GM12874 (cell line): ENCODE data around the gene ANXA2R.

Experiments
- TF ChIP-seq, protein P1 (sequence below): IDR thresholded peaks from 2 replicates; pipeline ENCODE4 v1.5.1; 2011; ENCODE audit warnings: low read depth, mild to moderate bottlenecking, control low read depth, low read length, moderate library complexity; ENCODE audit not compliant: insufficient read depth

The ANXA2R gene

DNA sequence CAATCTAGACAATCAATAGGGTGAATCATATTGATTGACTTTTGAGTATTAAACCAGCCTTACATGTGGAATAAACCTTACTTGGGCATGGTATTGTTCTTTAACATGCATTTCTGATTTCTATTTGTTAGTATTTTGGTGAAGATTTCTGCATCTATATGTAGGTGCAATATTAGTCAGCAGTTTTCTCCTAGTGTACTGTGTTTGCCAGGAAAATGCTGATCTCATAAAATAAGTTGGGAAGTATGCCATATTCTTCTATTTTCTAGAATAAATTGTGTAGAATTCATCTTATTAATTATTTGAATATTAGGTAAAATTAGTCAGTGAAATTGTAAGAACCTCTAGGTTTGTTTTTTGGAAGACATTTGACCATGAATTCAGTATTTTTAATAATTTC is 38.4 kb downstream of the ANXA2R start:
- TF ChIP-seq, protein P1, sequence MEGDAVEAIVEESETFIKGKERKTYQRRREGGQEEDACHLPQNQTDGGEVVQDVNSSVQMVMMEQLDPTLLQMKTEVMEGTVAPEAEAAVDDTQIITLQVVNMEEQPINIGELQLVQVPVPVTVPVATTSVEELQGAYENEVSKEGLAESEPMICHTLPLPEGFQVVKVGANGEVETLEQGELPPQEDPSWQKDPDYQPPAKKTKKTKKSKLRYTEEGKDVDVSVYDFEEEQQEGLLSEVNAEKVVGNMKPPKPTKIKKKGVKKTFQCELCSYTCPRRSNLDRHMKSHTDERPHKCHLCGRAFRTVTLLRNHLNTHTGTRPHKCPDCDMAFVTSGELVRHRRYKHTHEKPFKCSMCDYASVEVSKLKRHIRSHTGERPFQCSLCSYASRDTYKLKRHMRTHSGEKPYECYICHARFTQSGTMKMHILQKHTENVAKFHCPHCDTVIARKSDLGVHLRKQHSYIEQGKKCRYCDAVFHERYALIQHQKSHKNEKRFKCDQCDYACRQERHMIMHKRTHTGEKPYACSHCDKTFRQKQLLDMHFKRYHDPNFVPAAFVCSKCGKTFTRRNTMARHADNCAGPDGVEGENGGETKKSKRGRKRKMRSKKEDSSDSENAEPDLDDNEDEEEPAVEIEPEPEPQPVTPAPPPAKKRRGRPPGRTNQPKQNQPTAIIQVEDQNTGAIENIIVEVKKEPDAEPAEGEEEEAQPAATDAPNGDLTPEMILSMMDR: no peak

DNA sequence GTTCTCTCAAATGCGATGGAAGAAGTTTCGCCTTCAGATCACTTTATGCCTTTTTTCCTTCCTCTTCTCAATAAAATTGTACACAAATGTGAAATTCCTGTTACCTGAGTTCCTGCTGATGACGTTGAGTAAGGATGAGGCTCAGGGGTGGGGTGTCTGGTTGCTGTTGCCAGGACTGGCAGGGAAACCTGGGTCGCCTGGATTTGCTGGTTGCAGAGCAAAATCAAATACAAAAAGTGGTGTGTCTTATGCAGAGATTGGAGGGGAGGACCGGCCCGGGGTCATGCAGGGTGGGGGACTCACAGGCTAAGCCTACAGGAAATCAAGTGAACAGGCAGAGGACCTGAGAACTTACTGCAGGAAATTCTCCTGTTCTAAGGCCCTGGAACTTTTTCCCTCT is 39.2 kb downstream of the ANXA2R start:
- TF ChIP-seq, protein P1: no peak

DNA sequence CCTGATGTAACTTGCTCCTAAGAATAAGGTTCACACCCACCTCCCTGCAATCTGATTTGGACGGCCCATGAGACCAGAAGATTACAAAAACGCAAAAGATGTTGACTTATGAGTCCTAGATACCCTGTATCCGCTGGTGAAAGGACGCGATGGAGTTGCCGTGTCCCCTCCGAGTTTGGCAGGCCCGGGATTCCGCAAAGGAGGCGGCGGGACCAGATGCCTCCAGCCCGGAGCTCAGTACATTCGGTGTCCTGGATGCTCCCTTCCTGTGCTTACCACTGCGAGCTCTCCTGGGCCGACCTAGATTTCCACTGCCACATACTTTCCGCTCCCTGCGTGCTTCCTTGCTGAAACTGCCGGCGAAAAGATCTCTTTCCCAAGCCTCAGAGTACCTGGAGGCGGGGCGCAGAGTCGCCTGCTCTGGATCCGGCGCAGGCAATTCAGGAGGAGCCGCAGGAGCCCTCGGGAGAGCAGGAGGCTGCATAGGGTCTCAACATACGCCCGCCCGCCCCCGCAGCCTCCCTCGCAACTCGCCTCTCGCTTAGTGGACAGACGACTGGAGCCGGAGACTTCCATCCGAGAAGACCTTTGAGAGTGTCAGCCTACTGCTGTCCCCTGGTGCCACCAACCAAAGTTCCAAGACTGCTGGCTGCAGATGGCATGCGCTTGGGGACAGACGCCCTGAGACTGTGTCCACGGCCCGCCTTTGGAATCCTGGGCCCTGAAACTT is 39.8 kb downstream of the ANXA2R start:
- TF ChIP-seq, protein P1: no peak

DNA sequence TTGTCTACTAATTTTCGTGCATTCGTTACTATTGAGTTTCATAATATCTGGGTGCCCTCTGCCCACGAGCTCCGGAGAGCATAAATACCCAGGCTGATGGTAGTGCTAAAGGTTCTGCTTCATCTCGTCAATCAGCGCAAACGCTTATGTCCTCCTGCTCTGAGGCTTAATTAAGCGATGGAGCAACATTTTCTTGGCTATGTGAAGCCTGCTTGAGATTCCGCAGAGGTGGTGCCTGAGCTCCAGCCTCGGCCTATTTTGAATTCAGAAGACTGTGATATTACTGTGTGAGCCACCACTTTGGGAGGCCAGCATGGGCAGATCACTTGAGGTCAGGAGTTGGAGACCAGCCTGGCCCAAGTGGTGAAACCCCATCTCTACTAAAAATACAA is 44.8 kb downstream of the ANXA2R start:
- TF ChIP-seq, protein P1: no peak

DNA sequence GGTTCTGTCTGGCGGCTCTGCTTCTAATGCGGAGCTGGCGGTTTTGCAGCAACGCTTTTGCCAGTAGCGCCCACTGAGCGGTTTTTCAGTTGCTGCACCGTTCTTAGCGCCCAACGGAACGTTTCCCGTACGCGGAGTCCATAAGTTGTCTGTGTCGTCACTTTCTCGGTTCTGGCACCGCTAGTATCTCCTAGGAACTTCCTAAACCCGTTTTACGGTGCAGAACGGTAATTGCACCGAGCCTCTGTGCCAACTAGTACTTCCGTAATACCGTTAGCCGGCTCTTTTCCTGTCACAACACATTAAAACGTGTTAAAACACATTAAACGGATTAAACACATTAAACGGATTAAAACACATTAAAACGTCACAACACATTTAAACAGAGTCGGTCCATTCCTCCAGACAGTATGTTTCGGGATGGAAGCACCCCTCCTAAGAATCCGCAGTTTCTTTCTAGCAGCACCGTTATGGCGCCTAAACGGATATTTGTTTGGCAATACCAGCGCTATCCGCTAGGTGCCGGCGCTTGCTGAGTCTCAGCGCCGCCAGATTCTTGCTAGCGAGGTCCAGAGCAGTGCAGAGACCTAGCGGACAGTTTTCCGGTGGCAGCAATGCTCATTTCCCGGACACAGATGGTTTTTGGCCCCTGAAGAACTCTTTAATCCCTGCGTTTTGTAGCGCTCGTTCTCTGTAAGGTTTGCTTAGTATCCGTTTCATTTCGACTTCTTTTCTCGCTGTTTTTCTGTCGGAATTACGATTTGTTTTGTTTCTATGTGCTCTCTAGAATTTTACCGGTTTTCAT is 45.4 kb downstream of the ANXA2R start:
- TF ChIP-seq, protein P1: peak; percentile 80

DNA sequence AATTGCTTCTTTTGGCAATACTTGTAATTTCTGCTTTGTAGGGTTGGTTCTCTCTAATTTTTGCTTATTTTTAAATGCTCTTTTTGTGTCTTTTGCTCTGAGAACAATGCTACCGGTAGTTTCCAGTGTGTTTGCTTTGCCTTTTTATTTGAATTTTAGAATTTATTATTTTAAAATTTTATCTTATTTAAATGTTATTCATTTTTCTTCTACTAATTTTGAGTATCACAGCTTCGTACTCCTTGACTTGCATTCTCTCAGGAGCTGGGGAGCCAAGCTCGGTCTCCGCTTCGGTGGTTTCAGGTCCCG is 45.9 kb downstream of the ANXA2R start:
- TF ChIP-seq, protein P1: no peak

DNA sequence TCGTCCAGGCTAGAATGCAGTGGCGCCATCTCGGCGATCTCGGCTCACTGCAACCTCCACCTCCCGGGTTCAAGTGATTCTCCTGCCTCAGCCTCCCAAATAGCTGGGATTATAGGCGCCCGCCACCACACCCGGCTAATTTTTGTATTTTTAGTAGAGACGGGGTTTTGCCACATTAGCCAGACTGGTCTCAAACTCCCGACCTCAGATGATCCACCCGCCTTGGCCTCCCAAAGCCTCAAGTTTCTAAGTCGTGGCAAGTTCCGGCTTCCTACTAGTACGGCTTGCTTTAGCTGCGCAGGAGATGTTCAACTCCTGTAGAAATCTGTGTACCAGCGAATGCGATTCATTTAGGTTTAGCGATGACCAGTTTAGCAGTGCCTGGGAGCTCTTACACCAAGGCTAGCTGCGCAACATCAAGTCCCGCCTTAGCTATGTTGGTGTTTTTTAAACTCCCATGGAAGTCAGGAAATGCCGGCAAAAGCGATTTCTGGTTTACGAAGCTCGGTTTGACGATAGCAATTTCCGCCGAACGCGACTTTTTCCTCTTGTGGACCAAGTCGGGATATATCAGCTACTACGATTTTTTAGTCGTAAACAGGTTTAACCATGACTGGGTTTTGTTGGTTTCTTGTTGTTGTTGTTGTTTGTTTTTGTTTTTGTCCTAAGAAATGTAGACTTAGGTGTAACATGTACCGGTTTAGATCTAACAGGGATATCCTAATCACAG is 46.4 kb downstream of the ANXA2R start:
- TF ChIP-seq, protein P1: no peak
